ENCODE measurements around the gene EPN2.
"Not testable (repeated sequence)": the region's sequence is repeated elsewhere in the genome, so short reads cannot be mapped to it uniquely, and the experiment has no call there.

The EPN2 gene

GRCh38 chr17:19346351-19347255, 109.4 kb downstream of the EPN2 start:
- DNase-seq: no peak

DNA sequence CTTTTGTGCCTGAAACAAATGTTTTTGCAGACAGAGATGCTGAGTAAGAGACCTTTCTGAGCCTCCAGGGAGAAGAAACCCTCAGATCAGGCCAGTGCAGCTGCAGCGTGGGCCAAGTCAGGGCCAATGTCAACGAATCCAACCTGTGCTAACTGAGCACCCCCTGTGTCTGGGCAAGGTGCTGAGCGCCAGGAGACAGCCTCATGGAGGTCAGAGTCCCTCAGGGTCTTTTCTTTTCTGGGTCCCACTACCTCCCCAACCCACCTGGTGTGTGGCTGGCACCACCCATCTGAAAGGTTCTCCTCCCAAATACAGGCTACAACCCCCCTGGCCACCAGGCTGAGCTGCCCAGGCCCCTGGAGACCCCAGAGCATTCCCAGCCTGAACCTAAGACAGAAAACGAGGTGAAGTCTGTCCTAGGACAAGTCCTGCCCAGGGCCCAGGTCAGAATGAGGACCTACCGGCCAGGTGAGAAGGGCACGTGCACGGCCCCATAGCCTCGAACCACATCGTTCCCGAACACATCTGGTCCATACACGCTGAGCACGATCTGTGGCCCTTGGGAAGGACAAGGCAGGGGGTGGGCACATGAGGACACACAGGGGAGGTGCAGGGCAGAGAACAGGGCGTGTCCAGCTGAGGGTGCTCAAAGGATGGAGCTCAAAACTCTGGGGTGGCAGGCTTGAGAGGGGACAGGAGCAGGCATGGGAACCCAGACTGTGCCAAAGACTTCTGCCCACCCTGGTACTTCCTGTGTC, 110.3 kb downstream of the EPN2 start:
- no peak for DNase-seq

- no peak for DNase-seq
These were observed 111.0 kb downstream of the EPN2 start for GRCh38 chr17:19348081-19348650.

- no peak for DNase-seq
These were observed 111.6 kb downstream of the EPN2 start for GRCh38 chr17:19348806-19349205.

DNA sequence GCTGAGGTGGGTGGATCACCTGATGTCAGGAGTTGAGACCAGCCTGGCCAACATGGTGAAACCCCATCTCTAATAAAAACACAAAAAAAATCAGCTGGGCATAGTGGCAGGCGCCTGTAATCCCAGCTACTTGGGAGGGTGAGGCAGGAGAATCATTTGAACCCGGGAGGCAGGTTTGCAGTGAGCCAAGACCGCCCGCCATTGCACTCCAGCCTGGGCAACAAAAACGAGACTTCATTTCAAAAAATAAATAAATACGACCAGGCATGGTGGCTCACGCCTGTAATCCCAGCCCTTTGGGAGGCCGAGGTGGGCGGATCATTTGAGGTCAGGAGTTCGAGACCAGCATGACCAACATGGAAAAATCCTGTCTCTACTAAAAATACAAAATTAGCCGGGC, 116.2 kb downstream of the EPN2 start:
- not testable (repeated sequence) for DNase-seq

GRCh38 chr17:19354748-19355147, 117.6 kb downstream of the EPN2 start:
- no peak for DNase-seq

DNA sequence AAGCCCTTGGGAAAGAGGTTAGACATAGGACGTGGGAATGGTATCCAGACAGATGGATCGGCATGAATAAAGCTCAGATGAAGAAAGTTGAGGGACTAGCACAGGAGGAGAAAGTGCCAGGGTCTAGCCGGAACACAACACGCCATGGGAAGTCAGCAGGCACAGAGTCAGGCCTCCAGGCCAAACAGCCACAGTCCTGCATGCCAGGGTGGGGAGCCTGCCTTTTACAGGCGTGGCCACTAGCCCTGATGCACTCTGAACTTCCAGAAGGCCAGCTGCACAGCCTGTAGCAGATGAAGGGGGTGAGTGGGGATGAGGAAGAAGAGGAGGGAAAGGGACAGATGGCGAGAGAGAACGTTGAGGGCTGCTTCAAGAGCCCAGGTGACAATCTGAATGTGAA, 120.2 kb downstream of the EPN2 start:
- no peak for DNase-seq

DNA sequence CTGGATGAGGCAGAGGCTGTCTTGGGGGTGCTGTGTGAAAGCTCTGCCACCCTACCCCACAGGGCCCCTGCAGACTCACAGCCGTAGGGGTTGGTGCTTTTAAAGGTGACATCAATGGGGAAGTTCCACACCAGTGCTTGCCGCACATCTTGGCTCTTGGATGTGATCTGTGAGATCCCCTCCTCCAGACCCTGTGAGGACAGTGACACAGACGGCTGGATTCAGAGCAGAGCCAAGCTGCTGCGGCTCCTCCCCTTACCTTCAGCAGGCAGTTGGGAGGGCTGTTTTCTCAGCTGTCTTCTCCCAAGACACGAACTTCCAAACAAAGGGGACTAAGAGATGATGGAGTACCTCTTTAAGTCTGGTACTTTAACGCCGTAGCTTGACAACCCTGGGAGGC, 120.6 kb downstream of the EPN2 start:
- DNase-seq: no peak

GRCh38 chr17:19359151-19359550, 122.0 kb downstream of the EPN2 start:
- no peak for DNase-seq

GRCh38 chr17:19359856-19360255, 122.7 kb downstream of the EPN2 start:
- no peak for DNase-seq

DNA sequence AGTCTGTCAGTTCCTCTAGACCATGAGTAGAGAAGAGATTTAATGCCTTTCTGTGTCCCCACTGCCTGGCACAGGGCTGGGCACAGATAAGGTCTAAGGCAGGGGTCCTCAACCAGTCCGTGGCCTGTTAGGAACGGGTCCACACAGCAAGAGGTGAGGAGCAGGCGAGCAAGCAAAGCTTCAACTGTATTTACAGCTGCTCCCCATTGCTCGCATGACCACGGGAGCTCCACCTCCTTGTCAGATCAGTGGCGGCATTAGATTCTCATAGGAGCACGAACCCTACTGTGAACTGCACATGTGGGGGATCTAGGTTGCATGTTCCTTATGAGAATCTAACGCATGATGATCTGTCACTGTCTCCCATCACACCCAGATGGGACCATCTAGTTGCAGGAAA, 123.6 kb downstream of the EPN2 start:
- no peak for DNase-seq

DNA sequence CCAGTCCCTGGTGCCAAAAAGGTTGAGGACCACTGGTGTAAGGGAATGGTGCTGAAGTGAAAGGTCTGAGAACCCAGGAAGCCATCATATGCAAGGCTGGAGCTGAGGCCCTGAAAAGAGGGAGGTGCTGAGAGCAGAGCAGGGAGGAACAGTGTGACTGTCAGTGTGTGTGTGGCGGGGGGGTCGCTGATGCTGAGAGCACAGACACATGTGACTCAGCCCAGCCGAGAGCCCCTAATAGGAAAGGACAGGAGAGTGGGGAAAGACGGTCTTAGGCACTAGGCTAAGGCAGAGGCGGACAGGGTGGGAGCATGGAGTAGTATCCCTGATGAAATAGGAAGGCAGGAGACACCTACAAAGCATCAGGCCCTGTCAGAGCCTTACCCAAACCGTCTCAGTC, 124.2 kb downstream of the EPN2 start:
- no peak for DNase-seq

DNA sequence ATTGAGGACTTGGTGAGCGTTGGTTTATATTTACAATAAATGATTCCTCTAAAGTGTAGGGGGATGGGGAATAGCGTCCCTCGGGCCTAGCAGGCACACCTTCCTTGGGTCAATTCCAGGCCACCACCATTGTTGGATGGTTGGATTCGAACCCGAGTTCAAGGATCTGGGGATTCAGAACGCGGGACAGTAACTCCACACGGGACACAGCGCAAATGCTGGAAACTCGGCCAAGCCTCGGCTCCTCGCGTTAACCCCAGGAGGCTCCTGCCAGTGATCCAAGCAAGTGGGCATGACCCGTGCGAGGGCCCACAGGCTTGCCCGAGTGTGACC, 124.7 kb downstream of the EPN2 start:
- peak; percentile 69 for DNase-seq

DNA sequence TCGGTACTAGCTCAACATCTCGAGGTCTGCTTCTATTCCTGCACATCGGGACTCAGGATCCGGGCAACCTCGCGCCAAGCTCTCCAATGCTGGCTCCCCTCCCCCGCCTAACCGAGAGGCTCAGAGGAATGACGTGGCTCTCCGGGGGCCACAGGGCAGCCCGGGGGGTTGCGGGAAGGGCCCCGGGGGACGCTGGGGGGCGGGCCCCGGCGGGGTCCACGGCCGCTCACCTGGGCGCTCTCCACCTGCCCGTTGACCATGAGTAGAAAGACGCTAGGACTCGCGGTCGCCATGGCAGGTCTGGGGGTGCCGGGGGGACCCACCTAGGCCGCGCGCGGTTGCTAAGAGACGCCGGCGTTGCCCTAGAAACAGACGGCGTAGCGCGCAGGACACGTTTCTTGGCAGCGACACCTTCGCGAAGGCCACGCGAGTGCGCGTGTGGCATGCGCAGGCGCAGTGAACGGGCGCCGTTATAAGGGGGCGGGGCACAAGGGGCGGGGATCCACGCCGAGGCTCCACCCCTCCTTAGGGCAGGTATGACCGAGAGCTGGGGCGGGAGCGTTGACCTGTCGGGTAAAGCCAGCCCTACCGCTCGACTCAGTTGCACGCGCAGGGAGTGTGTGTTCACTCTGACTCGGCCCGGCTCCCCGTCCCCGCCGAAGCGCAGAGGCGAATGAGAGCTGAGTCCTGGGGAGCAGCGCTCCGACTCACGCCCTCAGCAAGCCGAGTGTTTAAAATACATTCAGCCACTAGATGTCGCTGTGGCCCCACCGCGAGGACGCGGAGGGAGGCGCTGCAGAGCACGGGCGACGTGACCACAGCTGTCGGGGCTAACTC, 125.3 kb downstream of the EPN2 start, which contains the start of gene B9D1:
B9D1 (minus strand) TSS at position 447 of the 837 bp plus-strand sequence; CDS start at position 293, 154 bp downstream.
- DNase-seq: peak; percentile 95

DNA sequence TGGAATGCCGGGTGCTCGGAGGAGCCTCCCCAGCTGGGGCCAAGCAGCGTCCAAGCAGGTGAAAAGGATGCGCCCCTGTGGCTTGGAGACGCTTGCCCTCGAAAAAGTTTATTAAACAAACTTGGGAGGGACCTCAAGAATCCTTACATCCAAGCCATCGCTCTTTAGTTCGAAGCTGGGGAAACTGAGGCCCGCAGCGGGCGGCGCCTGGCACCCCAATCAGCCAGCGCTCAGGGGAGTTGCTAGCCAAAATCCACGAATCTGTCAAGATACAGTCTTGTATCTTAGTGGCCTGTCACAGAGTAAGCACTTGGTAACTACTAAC, 125.9 kb downstream of the EPN2 start:
- DNase-seq: no peak

GRCh38 chr17:19363460-19364035, 126.4 kb downstream of the EPN2 start:
- no peak for DNase-seq

GRCh38 chr17:19364699-19365498, 127.7 kb downstream of the EPN2 start:
- DNase-seq: no peak

- DNase-seq: no peak
These were observed 128.3 kb downstream of the EPN2 start for GRCh38 chr17:19365499-19365817.

- DNase-seq: no peak
These were observed 128.9 kb downstream of the EPN2 start for GRCh38 chr17:19365833-19366636.

DNA sequence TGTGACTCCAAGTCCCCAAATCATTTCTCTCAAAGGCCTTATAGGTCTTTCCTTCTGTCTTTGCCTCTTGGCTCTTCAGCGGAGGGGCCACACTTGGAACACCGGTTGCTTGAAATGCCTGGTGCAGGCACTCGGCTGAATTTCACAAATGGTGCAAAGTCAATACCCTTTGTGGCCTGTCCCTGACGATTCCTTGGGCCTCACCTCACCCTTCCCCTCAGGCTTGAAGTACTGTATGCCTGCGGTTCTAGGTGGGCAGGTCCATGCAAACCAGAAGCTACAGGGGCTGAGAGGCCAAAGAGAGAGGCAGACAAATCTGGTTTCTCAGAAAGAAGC, 129.4 kb downstream of the EPN2 start:
- DNase-seq: no peak

- no peak for DNase-seq
These were observed 131.1 kb downstream of the EPN2 start for GRCh38 chr17:19368229-19368628.
